ENCODE measurements around the gene CEP164.

The CEP164 gene

DNA sequence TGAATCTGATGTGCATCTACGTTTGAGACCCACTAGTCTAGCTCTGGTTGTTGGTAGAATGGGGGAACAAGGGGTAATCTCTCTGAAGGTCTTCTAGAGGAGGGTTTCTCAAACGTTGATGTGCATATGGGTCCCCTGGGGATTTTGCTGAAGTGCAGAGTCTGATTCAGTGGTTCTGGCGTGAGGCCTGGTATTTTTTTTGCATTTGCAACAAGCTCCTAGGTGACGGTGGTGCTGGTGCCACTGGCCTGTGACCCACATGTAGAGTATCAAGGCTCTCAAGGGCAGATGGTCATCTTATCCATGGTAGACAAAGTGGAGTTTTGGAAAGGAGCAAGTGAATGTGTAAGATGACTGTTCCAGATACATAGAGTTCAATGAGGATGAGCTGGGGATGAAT is 97.1 kb downstream of the CEP164 start:
- no peak for DNase-seq

- DNase-seq, result no peak
Observed at GRCh38 chr11:117425679-117426296, 98.1 kb downstream of the CEP164 start.

DNA sequence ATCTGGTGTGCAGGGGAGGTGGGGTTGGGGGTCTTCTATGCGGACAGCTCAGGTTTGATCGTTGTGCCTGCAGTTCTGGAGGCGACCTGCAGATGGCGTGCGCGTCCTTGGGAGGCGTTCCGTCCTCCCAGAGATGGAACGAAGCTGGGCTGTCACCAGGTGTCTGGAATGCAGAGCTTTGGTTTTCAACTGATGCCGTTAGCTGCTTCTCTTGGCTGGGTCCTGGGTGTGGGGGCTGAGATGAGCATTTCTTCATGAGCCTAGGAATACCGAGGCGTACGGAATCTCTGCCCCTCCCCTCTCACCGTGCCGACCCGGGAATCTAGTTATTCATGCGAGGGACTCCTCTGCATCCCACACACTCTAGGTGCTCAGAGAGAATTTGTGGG is 98.6 kb downstream of the CEP164 start:
- peak; percentile 67 for DNase-seq

- no peak for DNase-seq
Observed at GRCh38 chr11:117426941-117427340, 99.3 kb downstream of the CEP164 start.

GRCh38 chr11:117427356-117427874 is 99.8 kb downstream of the CEP164 start:
- DNase-seq, result no peak

DNA sequence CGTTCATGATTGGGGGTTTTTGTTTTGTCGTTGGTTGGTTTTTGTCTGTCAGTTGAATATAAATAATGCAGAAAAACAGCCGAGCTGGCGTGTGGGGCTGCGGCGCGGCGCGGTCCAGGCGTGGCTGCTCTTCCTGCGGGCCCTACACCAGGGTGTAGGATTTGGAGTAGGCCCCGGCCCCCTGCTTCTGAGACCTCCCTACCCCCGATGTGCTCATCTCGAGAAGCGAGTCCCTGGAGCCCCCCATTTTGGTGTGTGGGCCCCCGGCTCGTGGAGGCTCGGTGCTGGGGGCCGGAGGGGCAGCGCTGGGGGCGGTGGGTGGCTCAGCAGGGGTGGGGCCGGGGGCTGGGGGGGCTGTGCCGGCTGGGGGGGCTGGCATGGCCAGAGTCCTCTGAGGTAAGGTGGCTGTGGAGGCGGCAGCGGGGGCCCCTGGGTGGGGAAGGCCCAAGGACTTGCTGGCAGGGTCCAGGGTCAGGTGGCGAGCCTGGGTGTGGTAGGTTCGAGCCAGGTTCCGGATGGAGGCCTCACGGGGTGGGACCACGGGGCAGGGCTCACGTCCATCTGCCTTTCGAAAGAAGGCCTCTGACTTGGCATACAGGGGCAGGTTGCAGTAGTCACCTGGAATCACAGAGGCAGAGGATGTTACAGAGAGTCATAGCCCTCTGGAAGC is 100.7 kb downstream of the CEP164 start:
- DNase-seq, result no peak

DNA sequence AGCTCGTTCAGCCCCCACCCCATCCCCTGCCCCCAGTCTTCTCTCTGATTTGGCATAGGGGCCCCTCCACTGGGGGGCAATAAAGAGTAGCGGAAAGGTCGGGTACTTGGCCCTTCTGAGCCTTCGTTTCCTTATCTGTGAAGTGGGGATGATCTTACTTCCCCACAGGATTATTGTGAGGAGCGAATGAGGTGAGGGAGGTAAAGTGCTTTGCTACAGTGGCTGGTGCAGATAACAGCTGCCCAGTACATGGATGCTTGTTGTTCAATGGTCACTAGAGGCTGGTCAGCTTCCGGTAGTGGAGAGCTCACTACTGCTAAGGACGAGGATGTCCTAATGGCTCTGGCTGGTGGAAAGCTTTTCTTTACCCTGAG is 101.2 kb downstream of the CEP164 start:
- DNase-seq, result no peak

DNA sequence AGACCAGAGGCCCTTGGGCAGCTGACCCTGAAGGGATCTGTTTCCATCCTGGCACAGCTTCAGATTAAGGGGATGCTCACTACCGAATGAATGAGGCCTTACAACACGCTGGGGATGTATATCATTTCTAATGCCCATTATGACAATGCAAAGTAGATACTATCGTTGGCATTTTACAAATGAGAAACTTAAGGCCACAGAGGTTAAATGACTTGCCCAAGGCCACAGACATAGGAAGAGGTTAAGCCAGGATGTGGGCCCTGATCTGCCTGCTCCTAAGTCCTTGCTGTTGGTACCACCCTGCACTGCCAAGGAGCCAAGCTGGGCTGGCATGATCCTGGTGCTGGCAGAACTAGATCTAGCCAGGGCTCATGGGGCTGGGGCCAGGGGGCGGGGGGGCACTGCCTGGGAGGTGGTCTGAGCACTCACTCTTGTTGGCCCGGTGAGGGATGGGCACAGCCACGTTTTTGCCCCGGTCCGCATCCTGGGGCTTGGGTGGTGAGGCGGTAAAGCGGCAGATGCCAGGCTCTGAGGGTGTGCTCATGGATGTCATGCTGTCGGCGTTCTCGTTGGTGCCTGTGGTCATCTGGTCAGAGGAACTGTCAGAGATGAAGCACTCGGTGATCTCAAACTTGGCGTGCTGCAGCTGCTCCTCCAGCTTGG is 102.8 kb downstream of the CEP164 start:
- DNase-seq, result no peak

GRCh38 chr11:117431436-117431835 is 103.8 kb downstream of the CEP164 start:
- DNase-seq, result no peak

DNA sequence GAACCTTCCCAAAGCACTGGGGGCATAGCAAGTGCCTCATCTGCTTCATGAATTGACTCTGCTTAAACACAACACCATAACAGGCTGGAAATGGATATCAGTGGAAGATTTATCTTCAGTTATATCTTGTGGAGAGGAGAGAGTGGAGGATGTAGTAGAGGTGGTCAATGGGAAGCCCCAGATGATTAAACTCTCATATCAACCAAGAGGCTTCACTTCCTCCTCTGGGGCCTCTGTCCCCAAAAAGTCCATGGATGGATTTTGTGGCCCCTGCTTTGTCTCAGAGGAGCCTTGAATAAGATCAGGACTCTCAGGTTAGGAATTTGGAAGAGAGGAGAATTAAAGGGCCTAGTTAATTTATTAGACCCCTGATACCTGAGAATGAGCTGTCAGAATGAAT is 106.1 kb downstream of the CEP164 start:
- no peak for DNase-seq

- DNase-seq, result no peak
Observed at GRCh38 chr11:117434481-117434880, 106.8 kb downstream of the CEP164 start.

DNA sequence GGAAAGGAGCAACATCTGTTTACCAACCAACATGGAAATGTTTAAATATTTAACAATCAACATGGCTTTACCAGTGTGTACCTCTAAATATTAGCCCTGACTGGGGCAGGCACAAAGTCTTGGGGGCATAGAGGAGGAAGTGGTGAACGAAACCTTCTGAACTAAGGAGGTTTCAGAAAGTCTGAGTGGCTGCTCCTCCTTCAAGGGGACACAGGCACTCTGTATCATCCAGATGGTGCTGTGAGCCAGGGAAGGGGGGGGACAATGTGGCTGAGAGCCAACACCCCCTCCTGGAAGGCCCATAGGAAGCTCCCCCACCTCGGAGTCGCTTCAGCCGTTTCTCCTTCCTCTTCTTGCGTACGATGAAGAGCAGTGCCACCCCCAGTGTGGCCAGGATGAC is 107.7 kb downstream of the CEP164 start:
- DNase-seq, result no peak

DNA sequence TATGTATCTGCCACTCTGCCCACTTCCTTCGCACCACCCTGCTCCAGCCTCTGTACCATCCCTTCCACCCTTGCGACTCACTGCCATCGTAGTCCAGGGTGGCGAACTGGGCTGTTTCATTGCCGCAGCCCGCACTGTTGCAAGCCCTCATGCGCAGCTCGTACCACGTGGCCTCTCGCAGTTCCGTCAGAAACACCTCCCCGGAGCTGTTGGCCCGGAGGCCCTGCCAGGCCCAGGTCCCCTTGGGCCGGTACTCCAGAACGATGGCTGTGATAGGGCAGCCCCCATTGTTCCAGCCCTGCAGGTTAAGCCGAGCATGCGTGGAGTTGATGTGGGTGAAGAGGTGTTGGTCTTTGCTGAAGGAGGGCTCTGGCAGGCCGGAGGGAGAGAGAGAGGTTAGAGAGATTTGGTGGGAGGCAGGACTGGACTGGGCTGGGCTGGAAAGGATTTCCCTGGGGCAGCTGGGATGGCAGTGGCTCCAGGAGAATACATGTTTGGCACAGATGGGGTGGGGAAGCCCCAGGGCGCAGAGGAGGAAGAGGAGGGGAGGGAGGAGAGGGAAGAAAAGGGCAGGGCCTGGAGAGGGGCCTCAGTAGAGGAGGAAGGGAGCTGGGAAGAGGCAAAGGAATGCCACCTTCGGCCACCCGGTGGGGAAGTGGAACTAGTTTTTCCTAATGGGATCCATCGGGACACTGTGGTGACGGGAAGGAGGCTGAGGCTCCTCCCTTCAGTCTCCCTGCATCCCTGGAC is 109.6 kb downstream of the CEP164 start:
- DNase-seq, result no peak

- DNase-seq, result no peak
Observed at GRCh38 chr11:117437791-117438130, 110.1 kb downstream of the CEP164 start.

DNA sequence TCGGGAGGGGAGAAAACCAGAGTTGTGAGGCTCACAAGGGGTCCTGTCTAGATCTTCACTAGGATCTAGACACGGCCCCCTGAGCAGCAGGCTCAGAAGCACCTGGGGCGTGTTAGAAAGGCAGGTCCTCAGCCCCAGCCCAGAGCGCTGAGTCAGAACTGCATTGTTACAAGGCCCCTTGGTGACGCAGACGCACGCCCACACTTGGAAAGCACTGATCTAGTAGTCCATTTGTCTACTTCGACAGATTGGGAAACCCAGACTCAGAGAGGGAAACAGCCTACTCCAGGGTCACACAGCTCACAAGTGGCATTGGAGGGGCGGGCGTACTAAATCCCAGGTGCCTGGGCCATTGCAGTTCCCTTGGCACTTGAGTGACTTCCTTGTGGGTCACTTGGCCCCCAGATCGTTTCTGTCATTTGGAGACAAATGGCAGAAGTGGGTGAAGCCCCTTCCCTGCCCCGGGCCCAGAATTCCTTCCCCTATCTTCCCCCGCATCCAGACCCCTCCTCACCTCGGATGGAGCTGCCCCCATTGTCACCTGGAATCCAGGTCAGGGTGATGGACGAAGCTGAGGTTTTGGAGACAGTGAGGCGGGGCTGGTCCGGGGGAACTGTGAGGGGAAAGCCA is 110.8 kb downstream of the CEP164 start:
- no peak for DNase-seq

DNA sequence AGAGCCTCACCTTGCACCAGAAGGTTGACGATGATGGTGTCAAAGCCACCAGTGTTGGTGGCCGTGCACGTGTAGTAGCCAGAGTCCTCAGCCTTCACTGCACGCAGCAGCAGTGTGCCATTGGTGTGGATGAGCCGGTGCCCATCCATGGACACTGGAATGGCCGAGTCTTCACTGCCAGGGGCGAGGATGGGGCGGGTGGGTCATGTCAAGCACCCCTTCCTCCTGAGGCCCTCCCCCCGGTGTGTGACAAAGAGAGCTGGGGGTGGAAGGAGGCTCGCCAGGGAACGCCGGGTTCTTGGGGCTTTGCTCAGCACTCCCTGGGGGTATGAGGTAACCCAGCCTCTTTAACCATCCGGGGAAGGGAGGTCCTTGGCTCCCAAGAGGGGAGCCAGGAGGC is 111.6 kb downstream of the CEP164 start:
- no peak for DNase-seq

- no peak for DNase-seq
Observed at GRCh38 chr11:117440258-117440657, 112.6 kb downstream of the CEP164 start.

DNA sequence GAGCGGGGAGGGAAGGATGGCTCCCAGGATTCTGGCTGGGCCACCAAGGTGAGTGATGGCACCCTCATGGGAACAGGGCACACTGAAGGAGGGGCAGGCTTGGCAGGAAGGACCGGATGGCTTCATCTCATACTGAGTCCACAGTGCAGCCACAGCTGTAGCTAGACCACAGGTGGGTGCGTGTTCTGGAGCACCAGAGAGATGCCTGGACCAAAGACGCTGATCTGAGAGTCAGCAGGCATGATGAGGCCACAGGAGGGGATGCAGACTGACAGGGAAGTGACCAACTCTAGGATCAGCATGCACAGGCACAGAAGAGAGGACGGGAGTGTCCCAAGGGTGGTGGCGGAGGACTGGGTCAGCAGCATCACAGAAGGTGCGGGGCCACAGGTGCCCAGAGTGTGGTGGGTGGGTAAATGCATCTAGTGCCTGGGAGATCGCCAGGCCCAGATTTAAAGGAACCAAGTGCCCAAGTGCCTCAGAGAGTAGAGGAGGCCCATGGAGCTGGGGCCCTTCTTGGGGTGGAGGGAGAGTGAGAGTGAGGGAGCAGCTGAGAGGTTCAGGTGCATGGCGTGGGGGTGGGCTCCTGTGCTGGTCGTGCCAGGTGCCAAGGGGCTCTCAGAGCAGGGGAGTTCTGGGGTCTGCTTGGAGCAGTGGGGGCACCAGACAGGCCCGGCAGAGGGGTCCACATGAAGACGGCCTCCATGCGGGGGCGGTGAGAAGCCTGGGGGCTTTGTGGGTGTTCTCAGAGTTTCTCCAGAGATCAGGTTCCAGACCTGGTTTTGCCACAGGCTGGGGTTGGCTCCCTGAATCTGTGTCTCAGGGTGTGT is 113.7 kb downstream of the CEP164 start:
- DNase-seq, result no peak

DNA sequence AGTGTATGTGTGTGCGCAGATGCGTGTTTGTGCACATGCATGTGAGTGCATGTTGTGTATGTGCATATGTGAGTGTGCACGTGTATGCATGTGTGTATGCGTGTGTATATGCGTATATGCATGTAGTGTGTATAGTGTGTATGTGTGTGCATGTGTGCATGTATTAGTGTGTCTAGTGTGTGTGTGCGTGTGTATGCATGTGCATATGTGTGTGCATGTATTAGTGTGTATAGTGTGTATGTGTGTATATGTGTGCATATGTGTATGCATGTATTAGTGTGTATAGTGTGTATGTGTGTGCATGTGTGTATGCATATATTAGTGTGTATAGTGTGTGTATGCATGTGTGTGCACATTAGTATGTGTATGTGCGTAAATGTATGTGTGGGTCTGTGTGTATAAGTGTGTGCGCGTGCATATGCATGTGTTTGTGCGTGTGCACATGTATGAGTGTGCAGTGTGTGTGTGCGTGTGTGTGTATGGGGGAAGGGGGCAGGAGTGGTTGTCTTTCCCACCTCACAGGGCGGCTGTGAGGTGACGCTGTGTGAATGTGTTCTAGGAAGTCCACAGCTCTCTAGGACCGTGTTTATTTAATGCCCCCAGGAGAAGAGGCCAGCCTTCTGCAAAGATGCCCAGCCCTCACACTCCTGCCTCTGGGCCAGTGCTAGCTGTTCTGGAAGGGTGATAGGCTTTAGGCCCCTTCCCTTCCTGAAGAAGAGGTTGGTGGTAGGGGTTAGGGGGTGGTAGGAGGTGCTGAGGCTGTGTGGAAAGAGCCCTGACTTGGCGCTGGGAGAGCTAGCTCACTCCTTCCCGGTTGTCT is 114.6 kb downstream of the CEP164 start:
- DNase-seq, result no peak

- DNase-seq, result no peak
Observed at GRCh38 chr11:117442869-117443239, 115.2 kb downstream of the CEP164 start.
